GM21526 (cell line): ENCODE measurements around the gene ZNF135.

ENCODE experiments used
- ATAC-seq: cut with Tn5 transposase; IDR thresholded peaks from one replicate; pipeline ENCODE4 v1.9.1; 2021; ENCODE audit warnings: moderate library complexity; ENCODE audit not compliant: unreplicated experiment, low FRiP score

Gene ZNF135

DNA sequence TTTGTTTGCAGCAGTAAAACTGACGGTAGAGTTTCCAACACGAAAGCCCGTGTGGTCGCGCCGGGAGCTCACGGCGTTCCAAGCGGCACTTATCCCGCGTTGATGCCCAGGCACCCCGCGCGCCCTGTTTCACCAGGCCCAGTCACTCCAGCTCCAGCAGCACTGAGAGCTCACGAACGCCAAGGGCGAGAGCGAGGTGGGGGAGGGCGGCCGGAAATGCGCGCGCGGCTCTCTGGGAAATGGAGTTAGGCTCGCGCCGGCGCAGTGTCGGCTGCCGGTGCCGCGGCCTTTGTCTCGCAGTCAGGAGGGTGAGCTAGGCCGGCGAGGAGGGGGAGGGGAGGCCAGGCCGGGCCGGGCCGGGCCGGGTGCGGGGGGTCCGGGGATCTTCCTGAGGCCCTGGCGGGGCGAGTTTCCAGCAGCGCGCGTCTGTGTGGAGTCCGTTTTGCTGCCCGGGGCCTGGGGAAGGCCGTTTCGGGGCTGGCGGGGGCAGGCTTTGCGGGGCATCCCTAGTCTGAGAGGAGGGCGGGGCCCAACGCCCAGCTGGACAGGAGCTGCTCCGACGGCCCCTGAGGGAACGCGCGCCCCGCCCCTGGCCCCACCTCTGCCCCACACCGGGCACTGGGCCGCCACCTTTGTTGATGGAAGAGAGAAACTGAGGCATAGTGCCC, at the start of gene ZNF135:
TSS of gene ZNF135 (plus strand) at position 280 of the 668 bp plus-strand sequence. CDS start 721 bp downstream, outside the sequence.
- ATAC-seq = no peak

DNA sequence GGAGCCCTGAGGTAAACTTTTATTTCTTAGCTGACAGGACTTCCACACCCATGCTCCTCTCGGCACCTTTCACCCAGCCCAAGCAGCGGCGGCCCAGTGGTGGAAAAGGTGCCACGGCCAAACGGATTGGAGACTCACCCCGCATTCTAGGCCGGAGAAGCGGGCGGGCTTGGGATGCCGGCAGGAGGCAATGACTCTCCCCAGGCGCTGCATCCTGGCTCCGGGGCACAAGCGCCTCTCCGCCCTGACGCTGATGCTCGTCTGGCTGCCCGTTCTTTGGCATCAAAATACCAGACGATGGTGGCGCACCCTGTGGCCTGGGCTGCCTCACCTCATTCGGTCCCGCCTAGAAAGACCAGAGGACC, 49.8 kb upstream of the ZNF135 start:
- ATAC-seq = no peak

DNA sequence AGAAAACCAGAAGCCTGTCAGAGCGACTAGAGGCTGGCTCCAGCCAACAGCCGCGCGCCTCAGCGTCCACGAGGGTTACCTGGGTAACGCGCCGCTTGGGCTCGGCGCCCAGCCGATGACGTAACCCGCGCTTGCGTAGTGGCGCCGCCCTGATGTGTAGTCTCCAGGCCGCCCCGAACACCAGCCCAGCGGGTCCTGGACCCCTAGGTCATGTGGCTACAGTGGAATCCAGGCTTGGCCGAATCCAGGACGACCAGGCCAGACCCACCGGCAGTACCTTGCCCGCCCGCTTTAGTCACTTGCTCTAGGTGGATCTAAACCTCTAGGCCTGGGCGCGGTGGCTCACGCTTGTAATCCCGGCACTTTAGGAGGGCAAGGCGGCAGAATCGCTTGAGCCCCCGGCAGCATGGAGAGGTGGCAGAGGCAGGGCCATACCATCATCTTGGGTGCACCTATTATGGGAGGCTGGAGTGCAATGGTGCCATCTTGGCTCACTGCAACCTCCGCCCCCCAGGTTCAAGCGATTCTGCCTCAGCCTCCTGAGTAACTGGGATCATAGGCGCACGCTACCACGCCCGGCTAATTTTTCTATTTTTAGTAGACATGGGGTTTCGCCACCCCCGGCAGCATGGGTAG, 49.3 kb upstream of the ZNF135 start:
- no peak for ATAC-seq

DNA sequence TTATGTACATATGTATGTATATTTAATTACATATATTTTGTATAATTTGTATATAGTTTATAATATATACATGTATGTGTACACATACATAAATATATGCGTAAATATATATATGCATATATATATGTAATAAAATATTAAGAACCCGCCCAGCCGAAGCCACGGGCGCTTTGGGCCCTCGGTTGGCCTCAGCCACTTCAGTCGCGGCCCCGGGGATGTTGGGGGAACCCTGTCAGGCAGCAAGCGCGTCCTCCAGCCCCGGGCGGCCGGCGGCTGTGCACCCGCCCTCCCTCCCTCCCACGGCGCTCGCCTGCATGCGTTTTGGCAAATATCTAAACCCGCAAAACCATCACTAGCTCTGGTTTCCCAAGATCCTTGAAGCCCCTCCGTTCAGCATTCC, 48.6 kb upstream of the ZNF135 start:
- no peak for ATAC-seq

DNA sequence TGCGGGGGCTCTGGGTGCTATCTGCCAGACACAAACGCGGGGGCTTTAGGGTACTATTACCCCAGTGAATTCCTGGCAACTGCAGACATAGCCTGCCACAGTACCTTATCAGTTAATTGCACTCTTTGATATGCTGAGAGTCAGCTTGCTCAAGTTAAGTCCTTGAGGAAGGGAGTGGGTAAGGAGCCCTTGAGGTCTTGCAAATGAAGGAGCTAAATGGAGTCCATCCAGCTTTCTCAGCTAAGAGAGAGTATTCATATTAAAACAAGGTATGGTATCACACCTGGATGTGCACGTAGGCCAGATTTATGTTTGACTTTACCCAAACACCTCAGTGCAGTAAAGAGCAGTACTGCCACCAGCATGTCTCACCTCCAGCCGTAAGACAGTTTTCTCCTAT, 44.9 kb upstream of the ZNF135 start:
- ATAC-seq = no peak

DNA sequence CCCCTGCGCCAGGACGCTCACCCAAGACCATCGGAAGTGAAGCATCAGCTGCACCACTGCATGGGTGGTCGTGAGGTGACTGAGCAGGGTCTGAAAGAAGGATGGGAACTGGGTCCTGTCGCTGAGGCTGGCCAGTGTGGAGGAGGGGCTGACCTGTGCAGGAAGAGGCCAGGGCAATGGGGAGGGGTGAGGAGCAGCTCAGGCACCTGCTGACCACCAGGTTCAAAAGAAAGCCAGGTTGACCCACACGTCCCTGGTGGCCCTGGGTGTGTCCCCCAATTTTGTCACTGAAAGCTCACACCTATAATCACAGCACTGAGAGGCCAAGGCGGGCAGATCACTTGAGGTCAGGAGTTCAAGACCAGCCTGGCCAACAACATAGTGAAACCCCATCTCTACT, 39.0 kb upstream of the ZNF135 start:
- ATAC-seq = no peak

DNA sequence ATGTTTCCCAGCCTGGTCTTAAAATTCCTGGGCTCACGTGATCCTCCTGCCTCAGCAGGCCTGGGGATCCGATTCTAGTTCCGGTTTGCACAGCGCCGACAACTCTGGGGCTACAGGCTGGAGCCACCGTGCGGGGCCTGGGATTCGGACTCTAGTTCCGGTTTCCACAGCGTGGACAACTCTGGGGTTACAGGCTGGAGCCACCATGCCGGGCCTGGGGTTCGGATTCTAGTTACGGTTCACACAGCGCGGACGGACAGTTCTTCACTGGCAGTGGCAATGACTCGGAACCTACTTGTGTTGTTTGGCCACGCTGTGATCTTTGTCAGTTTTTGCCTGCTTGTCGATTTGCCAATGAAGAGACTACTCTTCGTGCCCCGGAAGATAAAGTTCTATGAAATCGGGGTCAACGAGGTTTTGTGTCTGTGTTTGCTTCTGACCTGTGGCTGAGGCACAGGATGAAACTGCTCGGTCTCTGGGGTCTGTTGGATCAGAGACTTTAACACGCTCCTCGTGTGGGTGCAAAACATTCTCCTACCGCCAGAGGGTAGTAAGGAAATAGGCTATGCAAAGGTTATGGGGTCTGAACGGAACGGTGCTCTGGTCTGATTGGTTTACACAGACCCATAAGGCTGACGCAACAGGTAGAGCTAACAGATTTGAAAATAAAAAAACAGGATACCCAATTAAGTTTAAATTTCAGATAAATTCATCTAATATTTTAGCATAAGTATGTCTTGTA, 37.4 kb upstream of the ZNF135 start:
- no peak for ATAC-seq

DNA sequence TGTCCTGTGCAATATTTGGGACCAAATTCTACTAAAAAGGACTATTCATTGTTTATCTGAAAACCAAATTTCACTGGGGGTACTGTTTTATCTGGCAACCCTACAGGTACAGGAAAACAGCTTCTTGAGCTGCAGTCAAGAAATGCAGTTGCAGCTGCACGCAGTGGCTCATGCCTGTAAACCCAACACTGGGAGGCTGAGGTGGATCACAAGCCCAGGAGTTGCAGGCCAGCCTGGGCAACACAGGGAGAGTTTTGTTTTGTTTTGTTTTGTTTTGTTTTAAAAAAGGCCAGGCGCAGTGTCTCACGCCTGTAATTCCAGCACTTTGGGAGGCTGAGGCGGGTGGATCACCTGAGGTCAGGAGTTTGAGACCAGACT, 36.8 kb upstream of the ZNF135 start:
- ATAC-seq = no peak

DNA sequence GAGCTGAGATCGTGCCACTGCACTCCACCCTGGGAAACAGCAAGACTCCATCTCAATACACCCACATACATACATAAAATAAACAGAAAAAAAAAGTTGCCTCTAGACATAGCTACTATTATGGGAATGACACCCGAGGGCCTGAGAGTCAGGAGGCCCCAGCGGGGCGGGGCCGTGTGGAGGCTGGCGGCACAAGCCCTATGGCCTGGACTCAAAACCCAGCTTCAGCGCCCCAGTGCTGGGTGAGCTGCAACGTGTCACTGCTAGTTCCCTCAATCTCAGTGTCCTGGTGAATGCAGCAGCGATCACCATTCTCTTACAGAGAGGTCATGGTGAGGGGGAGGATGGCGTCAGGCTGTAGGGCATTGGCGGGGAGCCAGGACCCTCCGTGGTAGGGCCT, 34.4 kb upstream of the ZNF135 start:
- no peak for ATAC-seq

DNA sequence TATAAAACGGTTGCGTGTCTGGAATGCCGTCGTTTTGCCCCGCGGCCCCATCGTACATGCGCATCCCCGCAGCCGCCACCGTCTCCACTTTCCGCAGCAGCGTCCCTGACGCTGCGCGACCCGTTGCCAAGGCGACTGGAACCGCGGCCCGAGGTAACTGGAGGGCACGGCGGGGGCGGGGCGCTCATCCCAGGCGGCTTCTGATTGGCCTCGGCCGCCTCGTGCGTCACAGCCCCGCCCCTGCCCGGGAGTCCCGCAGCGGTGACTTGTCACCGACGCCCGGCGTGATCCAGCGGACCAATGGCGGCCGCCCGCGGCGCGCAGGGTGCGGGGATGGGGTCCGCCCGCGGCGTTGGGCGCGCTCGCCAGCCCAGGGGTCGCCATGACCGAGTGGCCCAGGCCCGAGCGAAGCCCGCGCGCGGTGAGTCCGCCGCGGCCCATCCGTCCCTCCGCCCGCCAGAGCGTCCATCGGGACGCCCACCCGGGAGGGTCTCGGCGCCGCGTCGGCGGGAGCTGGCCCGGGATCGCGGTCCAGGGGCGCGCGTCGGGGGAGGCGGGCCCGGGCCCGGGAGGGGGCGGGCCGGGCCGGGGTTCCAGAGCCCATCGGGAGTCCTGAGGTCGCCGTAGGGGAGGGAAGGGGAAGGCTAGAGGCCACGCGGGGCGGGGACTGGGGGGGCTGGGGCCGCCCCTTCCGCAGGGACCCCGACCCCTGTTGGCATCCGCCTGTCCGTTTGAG, 25.2 kb upstream of the ZNF135 start, which contains the start of gene ZSCAN1:
TSS of gene ZSCAN1 (plus strand) at position 285 of the 736 bp plus-strand sequence. CDS start 3,812 bp downstream, outside the sequence.
- no peak for ATAC-seq

DNA sequence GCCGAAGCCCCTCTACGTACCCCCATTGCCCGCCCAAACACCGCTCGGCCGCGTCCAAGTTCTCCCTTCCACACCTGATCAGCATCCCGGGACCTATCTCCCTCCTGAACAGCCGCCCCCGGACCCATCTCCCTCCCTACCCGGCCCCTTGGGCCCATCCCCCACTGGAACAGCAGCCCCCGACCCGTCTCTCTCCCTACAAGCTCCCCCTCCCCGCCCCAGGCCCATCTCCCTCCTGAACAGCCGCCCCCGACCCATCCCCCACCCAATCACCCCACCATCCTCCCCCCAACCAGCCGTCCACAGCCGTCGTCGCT, 24.6 kb upstream of the ZNF135 start:
- no peak for ATAC-seq

DNA sequence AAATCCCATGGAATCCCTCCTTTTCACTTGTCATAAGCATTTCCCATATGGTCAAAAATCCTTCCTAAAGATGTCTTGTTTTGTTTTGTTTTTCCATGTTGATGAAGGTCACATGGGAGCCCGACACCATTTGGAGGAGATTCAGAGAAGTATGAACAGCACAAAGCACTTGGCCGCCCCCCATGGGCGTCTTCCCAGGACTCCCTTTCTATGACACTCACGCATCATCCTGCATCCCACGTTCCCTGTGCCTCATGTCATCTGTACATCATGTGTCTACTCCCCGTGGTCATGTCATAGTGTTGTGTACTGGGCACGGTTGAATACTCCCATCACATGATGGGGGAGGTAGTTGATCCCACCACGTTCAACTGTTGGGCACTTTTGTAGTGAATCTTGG, 23.2 kb upstream of the ZNF135 start:
- no peak for ATAC-seq

DNA sequence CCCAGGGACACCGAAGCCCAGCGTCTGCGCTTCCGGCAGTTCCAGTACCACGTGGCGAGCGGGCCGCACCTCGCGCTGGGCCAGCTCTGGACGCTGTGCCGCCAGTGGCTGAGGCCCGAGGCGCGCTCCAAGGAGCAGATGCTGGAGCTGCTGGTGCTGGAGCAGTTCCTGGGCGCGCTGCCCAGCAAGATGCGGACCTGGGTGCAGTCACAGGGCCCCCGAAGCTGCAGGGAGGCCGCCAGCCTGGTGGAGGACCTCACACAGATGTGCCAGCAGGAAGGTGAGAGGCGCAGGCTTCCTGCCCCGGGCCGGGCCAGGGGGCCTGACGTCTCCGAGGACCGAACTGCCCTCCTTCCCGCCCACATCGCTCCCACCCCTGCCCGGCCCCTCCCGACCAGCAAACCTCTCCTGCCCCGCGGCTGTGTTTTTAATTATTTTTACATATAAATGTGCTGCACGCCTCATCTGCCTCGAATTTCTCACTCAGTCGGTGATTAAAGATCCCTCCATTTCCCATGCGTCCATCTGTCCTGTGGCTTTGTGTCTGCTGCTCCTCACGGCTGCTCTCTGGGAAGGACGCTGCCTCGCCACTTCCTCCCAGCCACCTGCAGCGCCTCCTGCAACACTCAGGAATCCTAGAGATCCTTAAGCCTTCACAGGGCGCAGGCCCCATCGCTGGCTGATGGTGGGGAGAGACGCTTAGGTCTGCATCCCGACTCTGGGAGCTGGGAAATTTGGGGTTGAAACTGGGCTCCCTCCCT, 21.0 kb upstream of the ZNF135 start:
- ATAC-seq = no peak

DNA sequence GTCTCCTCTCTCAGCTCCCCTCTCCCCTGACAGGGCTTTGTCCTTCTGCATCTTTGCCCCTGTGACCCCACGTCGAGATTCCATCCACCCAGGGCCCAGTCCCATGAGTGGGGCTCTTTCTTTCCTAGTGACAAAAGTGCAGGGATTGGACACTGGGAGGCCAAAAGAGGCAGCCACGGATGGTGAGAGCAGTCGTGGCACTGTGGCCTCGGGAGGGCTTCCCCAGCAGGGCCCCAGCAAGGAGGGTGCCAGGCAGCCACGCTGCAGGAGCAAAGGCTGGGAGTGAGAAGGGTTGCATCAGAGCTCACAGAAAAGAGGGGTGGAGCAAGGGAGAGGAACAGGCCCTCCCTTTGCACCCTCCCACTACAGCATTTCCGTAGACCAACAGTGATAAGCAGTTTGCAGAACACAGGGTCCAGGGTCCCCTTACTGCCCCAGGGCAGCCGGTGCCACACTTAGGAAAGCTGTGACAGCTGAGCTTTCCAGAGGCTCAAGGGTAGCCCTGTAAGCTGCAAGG, 20.3 kb upstream of the ZNF135 start:
- no peak for ATAC-seq

DNA sequence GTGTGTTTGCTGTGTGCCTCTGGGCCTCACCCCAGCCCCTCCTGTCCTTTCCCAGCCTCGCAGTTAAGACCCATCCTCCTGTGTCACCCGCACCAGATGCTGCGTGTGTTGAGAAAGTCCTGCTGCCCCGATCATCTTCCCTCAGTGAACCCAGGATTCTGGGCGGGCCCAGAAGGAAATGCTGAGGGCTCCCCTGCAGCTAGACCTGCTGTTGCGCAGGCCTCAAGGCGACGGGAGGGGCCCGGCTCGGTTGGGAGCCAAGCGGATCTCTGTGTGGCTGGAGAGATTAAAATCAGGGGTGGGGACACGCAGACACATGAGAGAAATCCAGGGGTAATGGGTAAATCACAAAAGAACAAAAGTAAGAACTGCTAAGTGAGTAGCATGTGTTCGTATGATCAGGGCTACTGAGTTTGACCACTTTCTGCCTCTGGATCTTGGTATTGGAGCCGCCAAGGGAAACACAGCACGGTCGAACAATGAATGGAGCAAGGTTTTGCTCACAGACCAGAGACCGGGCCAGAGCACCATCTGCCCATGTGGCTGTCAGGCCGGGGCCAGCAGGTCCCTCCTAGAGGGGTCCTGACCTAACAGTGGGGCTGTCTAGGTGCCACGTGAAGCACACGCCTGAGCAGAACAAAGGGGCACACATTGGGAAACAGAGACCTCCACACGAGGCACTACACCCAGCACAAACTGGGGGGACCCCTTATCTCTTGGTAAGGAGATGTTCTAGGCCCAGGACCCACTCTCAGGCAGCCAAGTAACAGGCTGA, 18.1 kb upstream of the ZNF135 start:
- no peak for ATAC-seq

DNA sequence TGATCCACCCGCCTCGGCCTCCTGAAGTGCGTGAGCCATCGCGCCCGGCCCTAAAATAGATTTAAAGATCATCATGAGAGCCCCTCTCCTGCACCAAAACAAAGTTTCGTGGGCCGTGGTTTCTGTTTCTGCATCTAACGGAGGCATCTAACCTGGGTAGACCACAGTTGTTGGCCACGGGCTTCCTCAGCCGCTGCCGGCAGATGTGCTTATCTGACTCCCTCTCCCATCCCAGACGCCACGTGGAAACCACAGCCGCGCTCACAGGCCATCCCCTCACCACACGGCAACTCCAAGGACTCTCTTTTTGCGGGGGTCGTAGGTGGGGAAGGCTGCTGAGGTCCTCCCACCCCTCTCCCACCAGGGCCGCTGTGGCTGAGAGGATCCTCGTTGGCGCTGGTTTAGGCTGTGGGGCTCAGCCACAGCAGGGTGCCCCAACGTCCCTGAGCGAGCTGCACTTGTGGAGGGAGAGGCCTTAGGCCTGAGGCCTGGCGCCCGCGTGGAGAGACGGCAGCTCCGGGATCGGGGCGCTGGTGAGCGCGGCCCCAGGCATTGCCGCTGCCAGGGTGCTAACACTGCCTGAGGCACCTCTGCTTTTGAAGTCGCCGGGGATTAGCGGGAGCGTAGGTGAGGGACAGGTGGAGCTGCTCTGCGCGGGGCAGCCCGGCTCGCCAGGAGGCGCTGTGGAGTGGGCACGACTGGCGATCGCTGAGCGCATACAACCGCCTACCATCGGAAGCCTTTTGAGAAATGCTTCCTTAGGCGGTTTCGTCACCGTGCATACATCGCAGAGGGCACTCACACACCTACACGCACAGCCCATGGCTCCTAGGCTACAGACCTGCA, 16.4 kb upstream of the ZNF135 start:
- no peak for ATAC-seq

DNA sequence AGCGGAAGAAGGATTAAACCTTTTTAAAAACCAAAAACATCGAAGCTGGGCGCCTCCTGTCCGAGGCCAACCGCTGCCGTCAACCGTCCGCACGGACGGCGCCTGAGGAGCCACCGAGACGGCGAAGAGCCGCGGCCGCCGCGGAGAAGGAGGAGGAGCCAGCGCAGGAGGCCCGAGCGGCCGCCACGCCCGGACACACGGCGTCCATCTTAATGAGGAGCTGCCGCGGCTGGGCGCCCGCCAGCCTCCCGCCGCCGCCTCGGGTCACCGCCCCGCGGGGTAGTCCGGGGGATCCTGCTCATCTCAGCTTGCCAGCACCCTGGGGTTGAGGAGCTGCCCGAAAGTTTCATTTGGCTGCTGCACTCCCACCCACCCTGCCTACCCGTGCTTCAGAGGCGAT, 14.7 kb upstream of the ZNF135 start:
- no peak for ATAC-seq

DNA sequence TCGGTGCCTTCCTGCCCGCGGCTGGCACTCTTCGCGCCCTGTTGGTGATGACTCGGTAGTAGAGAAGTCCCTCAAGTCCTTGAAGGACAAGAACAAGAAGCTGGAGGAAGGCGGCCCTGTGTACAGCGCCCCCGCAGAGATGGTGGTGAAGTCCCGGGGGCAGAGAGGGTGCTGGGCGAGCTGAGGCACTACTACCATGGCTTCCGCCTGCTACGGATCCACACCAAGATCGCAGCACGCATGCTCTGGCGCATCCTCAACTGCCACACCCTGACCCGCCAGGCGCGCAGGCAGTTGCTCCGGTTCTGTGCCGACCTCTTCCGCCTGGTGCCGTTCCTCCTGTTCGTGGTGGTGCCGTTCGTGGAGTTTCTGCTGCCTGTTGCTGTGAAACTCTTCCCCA, 14.2 kb upstream of the ZNF135 start:
- ATAC-seq = no peak
